ENCODE measurements around the gene GMDS. TPM values are rescaled to one million over a fixed set of nuclear protein-coding genes. Genes with fewer than 3 reads are reported as not detected.
A peak's percentile ranks its signal among the peaks of the same experiment; 100 is the strongest.

Gene GMDS
- total RNA-seq, 1 donor from 2014 or later: 7.8 TPM

- H3K4me3 ChIP-seq (ENCODE audit: low read length in 3 of 3): no peak overlapping the region
- H3K27ac ChIP-seq (ENCODE audit: low read depth, low read length): no peak overlapping the region
- no peaks in the 10 kb centered on the region for H3K9me3 ChIP-seq (ENCODE audit: control insufficient read depth in 3 of 3, low read length in 3 of 3)
- no peaks in the 10 kb centered on the region for H3K27me3 ChIP-seq (ENCODE audit: control insufficient read depth in 3 of 3, insufficient read depth in 3 of 3, low read length in 3 of 3)
- H3K9ac ChIP-seq (ENCODE audit: low read depth in 1 of 3, low read length in 3 of 3): no peak overlapping the region
- H3K4me1 ChIP-seq (ENCODE audit: control insufficient read depth in 3 of 3, insufficient read depth in 3 of 3, low read length in 3 of 3): peaks cover 0 to 4% (median 0%) of the 10 kb centered on the region in 3 donors
- H3K36me3 ChIP-seq (ENCODE audit: control insufficient read depth in 3 of 3, insufficient read depth in 3 of 3, low read length in 3 of 3): no peaks in the 10 kb centered on the region
These were observed 407.6 kb downstream of the GMDS start for GRCh38 chr6:1837826-1838225.

- Histone ChIP-seq H3K27me3 (ENCODE audit: control insufficient read depth in 3 of 3, insufficient read depth in 3 of 3, low read length in 3 of 3) (no peaks in the 10 kb centered on the region), H3K9me3 (ENCODE audit: control insufficient read depth in 3 of 3, low read length in 3 of 3) (no peaks in the 10 kb centered on the region), H3K9ac (ENCODE audit: low read depth in 1 of 3, low read length in 3 of 3) (no peak overlapping the region), H3K27ac (ENCODE audit: low read depth, low read length) (no peak overlapping the region), H3K4me3 (ENCODE audit: low read length in 3 of 3) (no peak overlapping the region), H3K36me3 (ENCODE audit: control insufficient read depth in 3 of 3, insufficient read depth in 3 of 3, low read length in 3 of 3) (no peaks in the 10 kb centered on the region), H3K4me1 (ENCODE audit: control insufficient read depth in 3 of 3, insufficient read depth in 3 of 3, low read length in 3 of 3) (peaks cover 0 to 10% (median 0%) of the 10 kb centered on the region in 3 donors)
These were observed 408.7 kb downstream of the GMDS start for GRCh38 chr6:1836690-1837089.

- Histone ChIP-seq H3K36me3 (ENCODE audit: control insufficient read depth in 3 of 3, insufficient read depth in 3 of 3, low read length in 3 of 3) (no peaks in the 10 kb centered on the region), H3K27me3 (ENCODE audit: control insufficient read depth in 3 of 3, insufficient read depth in 3 of 3, low read length in 3 of 3) (no peaks in the 10 kb centered on the region), H3K4me1 (ENCODE audit: control insufficient read depth in 3 of 3, insufficient read depth in 3 of 3, low read length in 3 of 3) (peaks cover 0 to 10% (median 0%) of the 10 kb centered on the region in 3 donors), H3K27ac (ENCODE audit: low read depth, low read length) (no peak overlapping the region), H3K9me3 (ENCODE audit: control insufficient read depth in 3 of 3, low read length in 3 of 3) (no peaks in the 10 kb centered on the region), H3K4me3 (ENCODE audit: low read length in 3 of 3) (no peak overlapping the region), H3K9ac (ENCODE audit: low read depth in 1 of 3, low read length in 3 of 3) (no peak overlapping the region)
These were observed 410.5 kb downstream of the GMDS start for GRCh38 chr6:1834646-1835516.

- Histone ChIP-seq H3K9me3 (ENCODE audit: control insufficient read depth in 3 of 3, low read length in 3 of 3) (no peaks in the 10 kb centered on the region), H3K27me3 (ENCODE audit: control insufficient read depth in 3 of 3, insufficient read depth in 3 of 3, low read length in 3 of 3) (no peaks in the 10 kb centered on the region), H3K4me3 (ENCODE audit: low read length in 3 of 3) (no peak overlapping the region), H3K27ac (ENCODE audit: low read depth, low read length) (no peak overlapping the region), H3K36me3 (ENCODE audit: control insufficient read depth in 3 of 3, insufficient read depth in 3 of 3, low read length in 3 of 3) (no peaks in the 10 kb centered on the region), H3K9ac (ENCODE audit: low read depth in 1 of 3, low read length in 3 of 3) (no peak overlapping the region), H3K4me1 (ENCODE audit: control insufficient read depth in 3 of 3, insufficient read depth in 3 of 3, low read length in 3 of 3) (peaks cover 0 to 10% (median 0%) of the 10 kb centered on the region in 3 donors)
These were observed 411.2 kb downstream of the GMDS start for GRCh38 chr6:1834207-1834606.

- Histone ChIP-seq H3K36me3 (ENCODE audit: control insufficient read depth in 3 of 3, insufficient read depth in 3 of 3, low read length in 3 of 3) (no peaks in the 10 kb centered on the region), H3K9ac (ENCODE audit: low read depth in 1 of 3, low read length in 3 of 3) (peak overlapping the region in 1 of 3 donors; percentile 38), H3K27me3 (ENCODE audit: control insufficient read depth in 3 of 3, insufficient read depth in 3 of 3, low read length in 3 of 3) (no peaks in the 10 kb centered on the region), H3K9me3 (ENCODE audit: control insufficient read depth in 3 of 3, low read length in 3 of 3) (peaks cover 0 to 4% (median 2%) of the 10 kb centered on the region in 3 donors), H3K4me1 (ENCODE audit: control insufficient read depth in 3 of 3, insufficient read depth in 3 of 3, low read length in 3 of 3) (peaks cover 0 to 10% (median 0%) of the 10 kb centered on the region in 3 donors), H3K27ac (ENCODE audit: low read depth, low read length) (no peak overlapping the region), H3K4me3 (ENCODE audit: low read length in 3 of 3) (peak overlapping the region in 2 of 3 donors; percentile 37 to 61)
These were observed 412.3 kb downstream of the GMDS start for GRCh38 chr6:1832844-1833787.

GRCh38 chr6:1832358-1832757 is 413.0 kb downstream of the GMDS start:
- no peaks in the 10 kb centered on the region for H3K27me3 ChIP-seq (ENCODE audit: control insufficient read depth in 3 of 3, insufficient read depth in 3 of 3, low read length in 3 of 3)
- H3K36me3 ChIP-seq (ENCODE audit: control insufficient read depth in 3 of 3, insufficient read depth in 3 of 3, low read length in 3 of 3): no peaks in the 10 kb centered on the region
- H3K4me3 ChIP-seq (ENCODE audit: low read length in 3 of 3): peak overlapping the region in 1 of 3 donors; percentile 37
- H3K27ac ChIP-seq (ENCODE audit: low read depth, low read length): no peak overlapping the region
- no peak overlapping the region for H3K9ac ChIP-seq (ENCODE audit: low read depth in 1 of 3, low read length in 3 of 3)
- peaks cover 0 to 7% (median 3%) of the 10 kb centered on the region in 3 donors for H3K9me3 ChIP-seq (ENCODE audit: control insufficient read depth in 3 of 3, low read length in 3 of 3)
- H3K4me1 ChIP-seq (ENCODE audit: control insufficient read depth in 3 of 3, insufficient read depth in 3 of 3, low read length in 3 of 3): peaks cover 0 to 10% (median 0%) of the 10 kb centered on the region in 3 donors

GRCh38 chr6:1827984-1828793 is 417.2 kb downstream of the GMDS start:
- Histone ChIP-seq H3K27me3 (ENCODE audit: control insufficient read depth in 3 of 3, insufficient read depth in 3 of 3, low read length in 3 of 3) (peaks cover 0 to 3% (median 0%) of the 10 kb centered on the region in 3 donors), H3K9me3 (ENCODE audit: control insufficient read depth in 3 of 3, low read length in 3 of 3) (peaks cover 0 to 7% (median 3%) of the 10 kb centered on the region in 3 donors), H3K9ac (ENCODE audit: low read depth in 1 of 3, low read length in 3 of 3) (no peak overlapping the region), H3K27ac (ENCODE audit: low read depth, low read length) (no peak overlapping the region), H3K36me3 (ENCODE audit: control insufficient read depth in 3 of 3, insufficient read depth in 3 of 3, low read length in 3 of 3) (no peaks in the 10 kb centered on the region), H3K4me3 (ENCODE audit: low read length in 3 of 3) (no peak overlapping the region), H3K4me1 (ENCODE audit: control insufficient read depth in 3 of 3, insufficient read depth in 3 of 3, low read length in 3 of 3) (peaks cover 0 to 10% (median 0%) of the 10 kb centered on the region in 3 donors)

GRCh38 chr6:1825926-1826325 is 419.5 kb downstream of the GMDS start:
- H3K27me3 ChIP-seq (ENCODE audit: control insufficient read depth in 3 of 3, insufficient read depth in 3 of 3, low read length in 3 of 3): peaks cover 0 to 3% (median 0%) of the 10 kb centered on the region in 3 donors
- H3K4me1 ChIP-seq (ENCODE audit: control insufficient read depth in 3 of 3, insufficient read depth in 3 of 3, low read length in 3 of 3): peaks cover 0 to 2% (median 0%) of the 10 kb centered on the region in 3 donors
- no peak overlapping the region for H3K4me3 ChIP-seq (ENCODE audit: low read length in 3 of 3)
- H3K9ac ChIP-seq (ENCODE audit: low read depth in 1 of 3, low read length in 3 of 3): no peak overlapping the region
- no peaks in the 10 kb centered on the region for H3K36me3 ChIP-seq (ENCODE audit: control insufficient read depth in 3 of 3, insufficient read depth in 3 of 3, low read length in 3 of 3)
- H3K9me3 ChIP-seq (ENCODE audit: control insufficient read depth in 3 of 3, low read length in 3 of 3): peaks cover 0 to 7% (median 3%) of the 10 kb centered on the region in 3 donors
- no peak overlapping the region for H3K27ac ChIP-seq (ENCODE audit: low read depth, low read length)

- H3K4me1 ChIP-seq (ENCODE audit: control insufficient read depth in 3 of 3, insufficient read depth in 3 of 3, low read length in 3 of 3): peaks cover 0 to 2% (median 0%) of the 10 kb centered on the region in 3 donors
- no peak overlapping the region for H3K27ac ChIP-seq (ENCODE audit: low read depth, low read length)
- no peak overlapping the region for H3K9ac ChIP-seq (ENCODE audit: low read depth in 1 of 3, low read length in 3 of 3)
- H3K4me3 ChIP-seq (ENCODE audit: low read length in 3 of 3): no peak overlapping the region
- H3K27me3 ChIP-seq (ENCODE audit: control insufficient read depth in 3 of 3, insufficient read depth in 3 of 3, low read length in 3 of 3): peaks cover 0 to 3% (median 0%) of the 10 kb centered on the region in 3 donors
- no peaks in the 10 kb centered on the region for H3K36me3 ChIP-seq (ENCODE audit: control insufficient read depth in 3 of 3, insufficient read depth in 3 of 3, low read length in 3 of 3)
- H3K9me3 ChIP-seq (ENCODE audit: control insufficient read depth in 3 of 3, low read length in 3 of 3): peaks cover 0 to 7% (median 3%) of the 10 kb centered on the region in 3 donors
These were observed 420.1 kb downstream of the GMDS start for GRCh38 chr6:1825277-1825676.

All from skeletal muscle tissue (tissue), 4 donors.